Endothelial cell of umbilical vein (primary cell): ENCODE data around the gene GMCL1. TPM values are rescaled to one million over a fixed set of nuclear protein-coding genes. Genes with fewer than 3 reads are reported as not detected.

ENCODE experiments used
- BruUV-seq: library from RNA; stranded (reverse); fragments of 400-500 nt; replicated peaks from 2 replicates; lab custom pipeline; 2021; lab: Mats Ljungman, UMichigan
- CTCF ChIA-PET: fragments of 300-600, 350-600 bp; sonication (Branson Sonifier 250); formaldehyde crosslinking; loops from one replicate; lab custom pipeline; 2021; ENCODE audit warnings: antibody characterized with exemption, inconsistent platforms; lab: Charles Lee
- POLR2A ChIA-PET: fragments of 300-600, 350-600 bp; sonication (Branson Sonifier 250); formaldehyde crosslinking; loops from one replicate; lab custom pipeline; 2021; ENCODE audit warnings: antibody characterized with exemption, inconsistent platforms; lab: Charles Lee
- DNase-seq: peaks from one replicate; pipeline ENCODE4 v3.0.0-alpha.2; 2011; ENCODE audit warnings: low read depth, low spot score
- FAIRE-seq: peaks from 2 replicates; lab custom pipeline; 2011; peaks lifted over from hg19 to GRCh38; lab: Jason Lieb, UNC
- H2AFZ ChIP-seq: 2 replicates; pipeline ENCODE4 v1.6.0; 2012; ENCODE audit warnings: low read depth, low read length, control low read depth, inconsistent platforms
- H3K27ac ChIP-seq: 2 replicates; pipeline ENCODE4 v1.5.1; 2011; ENCODE audit warnings: low read depth, mild to moderate bottlenecking, control low read depth, low read length, moderate library complexity; ENCODE audit not compliant: insufficient read depth
- H3K27me3 ChIP-seq, 2 experiments: 2 replicates each; pipeline versions ENCODE4 v1.6.0 to v1.6.1; 2011; ENCODE audit warnings: low read length in 2 of 2, mixed read lengths in 1 of 2; ENCODE audit not compliant: control insufficient read depth in 2 of 2, insufficient read depth in 2 of 2
- H3K36me3 ChIP-seq, 2 experiments: 2 replicates in 1 of 2; 3 replicates in 1 of 2; pipeline ENCODE4 v1.5.1; 2011; ENCODE audit warnings: low read length in 2 of 2, mild to moderate bottlenecking in 1 of 2, moderate library complexity in 1 of 2; ENCODE audit not compliant: control insufficient read depth in 2 of 2, insufficient read depth in 2 of 2; ENCODE audit errors: extremely low read depth in 1 of 2
- H3K4me1 ChIP-seq: 3 replicates; pipeline ENCODE4 v1.5.1; 2011; ENCODE audit warnings: mild to moderate bottlenecking, low read length; ENCODE audit not compliant: control insufficient read depth, insufficient read depth; ENCODE audit errors: extremely low read depth
- H3K4me2 ChIP-seq: 2 replicates; pipeline ENCODE4 v1.6.1; 2011; ENCODE audit warnings: low read length, control low read depth, mixed read lengths; ENCODE audit not compliant: insufficient read depth
- H3K4me3 ChIP-seq, 3 experiments: fragments of 200-600 bp in 1 of 3; sonication (generic), shearing (Covaris generic) in 1 of 3; replicated peaks in 1 of 3; 2 replicates each; pipeline ENCODE4 v1.5.1; 2011 to 2016; ENCODE audit warnings: control low read depth in 3 of 3, low read length in 3 of 3, mild to moderate bottlenecking in 2 of 3, inconsistent platforms in 1 of 3, low read depth in 1 of 3, moderate library complexity in 1 of 3; ENCODE audit not compliant: insufficient read depth in 1 of 3
- H3K79me2 ChIP-seq: 2 replicates; pipeline ENCODE4 v1.6.0; 2012; ENCODE audit warnings: low read length, inconsistent platforms; ENCODE audit not compliant: control insufficient read depth, insufficient read depth
- H3K9ac ChIP-seq: replicated peaks from 2 replicates; pipeline ENCODE3; 2011; ENCODE audit warnings: low read length, control low read depth; ENCODE audit not compliant: insufficient read depth; ENCODE audit errors: extremely low read depth
- H3K9me1 ChIP-seq: replicated peaks from 3 replicates; pipeline ENCODE4 v1.6.0; 2011; ENCODE audit warnings: mild to moderate bottlenecking, low read length; ENCODE audit not compliant: control insufficient read depth, insufficient read depth; ENCODE audit errors: extremely low read depth
- H3K9me3 ChIP-seq: replicated peaks from 2 replicates; pipeline ENCODE4 v1.5.1; 2012; ENCODE audit warnings: low read length, inconsistent platforms; ENCODE audit not compliant: control insufficient read depth, insufficient read depth
- H4K20me1 ChIP-seq: replicated peaks from 2 replicates; pipeline ENCODE3; 2011; ENCODE audit warnings: mild to moderate bottlenecking, low read length; ENCODE audit not compliant: control insufficient read depth, insufficient read depth; ENCODE audit errors: extremely low read depth
- FOS ChIP-seq: IDR thresholded peaks from 2 replicates; pipeline ENCODE4 v1.6.1; 2011; ENCODE audit warnings: mild to moderate bottlenecking, low read length, moderate library complexity, borderline replicate concordance; ENCODE audit not compliant: insufficient read depth
- GATA2 ChIP-seq: IDR thresholded peaks from 2 replicates; pipeline ENCODE4 v1.7.0; 2011; ENCODE audit warnings: low read depth, mild to moderate bottlenecking, moderate library complexity, mixed read lengths, low read length; ENCODE audit not compliant: insufficient read length, insufficient read depth
- JUN ChIP-seq: IDR thresholded peaks from 2 replicates; pipeline ENCODE4 v1.6.1; 2011; ENCODE audit warnings: borderline replicate concordance, low read depth; ENCODE audit not compliant: insufficient read length, insufficient read depth
- POLR2AphosphoS5 ChIP-seq: IDR thresholded peaks from 2 replicates; pipeline ENCODE4 v1.6.1; 2012; ENCODE audit warnings: low read depth, mild to moderate bottlenecking, control low read depth, low read length, moderate library complexity; ENCODE audit not compliant: insufficient read depth
- dilution Hi-C: fragments of 300-500 bp; cut with MboI; formaldehyde crosslinking; loops from one replicate; pipeline ENCODE4 v1.15.0; 2019; ENCODE audit warnings: low sequenced_read_pairs; ENCODE audit not compliant: extremely low pct_ligation_motif_present
- intact Hi-C: fragments of 100-400 bp; cut with micrococcal nuclease; formaldehyde crosslinking; loops from one replicate; pipeline ENCODE4 v1.10.0; 2022
- polyA plus RNA-seq, 4 experiments: library from polyadenylated mRNA; depleted of rRNA in 3 of 4; stranded (reverse) in 3 of 4; unstranded in 1 of 4; fragments of >200 nt; gene quantifications; 2 replicates each; pipeline versions ENCODE4 v1.2.1 to v1.2.3, GENCODE V29; 2011 to 2012; ENCODE audit warnings: missing spikeins in 1 of 4
- total RNA-seq: library from RNA; stranded (reverse); gene quantifications from 2 replicates; pipeline ENCODE4 v1.2.3, GENCODE V29; 2021
- TF ChIP-seq, protein P1 (sequence below): IDR thresholded peaks from 2 replicates; pipeline ENCODE4 v1.6.1; 2011; ENCODE audit not compliant: insufficient read depth, insufficient read length

Gene GMCL1
- total and polyA plus RNA-seq, 2 donors (not counting 3 experiments of a cell fraction or from before 2014, with no cell fraction given), result 4.2 to 14.6 TPM

DNA sequence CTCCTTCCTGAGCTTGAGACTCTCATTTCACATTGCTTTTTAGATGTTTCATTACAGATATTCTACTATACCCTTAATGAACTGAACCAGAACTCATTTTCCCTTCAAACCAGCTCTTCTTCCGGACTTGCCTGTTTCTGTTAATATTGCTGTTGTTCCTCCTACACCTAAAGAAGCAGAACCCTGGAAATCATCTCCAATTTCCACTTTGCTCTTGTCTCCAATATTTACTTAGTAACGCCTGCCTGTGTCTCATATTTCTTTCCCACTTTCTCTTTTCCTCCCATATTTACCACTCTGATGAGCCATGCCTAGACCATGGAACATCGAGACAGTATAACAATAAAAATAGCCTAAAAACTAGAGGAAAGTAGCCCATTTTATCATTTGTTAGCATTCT is 17.9 kb upstream of the GMCL1 start:
- Histone ChIP-seq H3K27me3 (no peaks in the 10 kb centered on the region), H3K9me3 (no peaks in the 10 kb centered on the region), H3K4me2 (no peak overlapping the region), H2AFZ (no peak overlapping the region), H3K36me3 (peaks cover 0 to 5% of the 10 kb centered on the region in 2 experiments), H3K9ac (no peak overlapping the region), H3K79me2 (no peaks in the 10 kb centered on the region), H3K27ac (no peak overlapping the region), H3K9me1 (no peaks in the 10 kb centered on the region), H3K4me1 (peaks cover 8% of the 10 kb centered on the region), H4K20me1 (no peaks in the 10 kb centered on the region), H3K4me3 (no peak overlapping the region)
- DNase-seq, result no peak
- intact Hi-C loops, result no loop called here
- BruUV-seq, result no TSS peak
- ChIA-PET POLR2A (no interaction called here), CTCF (interaction anchor here (1.0 to 15.5 kb wide), 4 partner anchors 21 to 91 kb away, joined by 3 to 784 read pairs (median 3); no protein-coding TSS in a partner anchor)
- no peak for TF ChIP-seq JUN
- TF ChIP-seq GATA2, result no peak
- TF ChIP-seq, protein P1, sequence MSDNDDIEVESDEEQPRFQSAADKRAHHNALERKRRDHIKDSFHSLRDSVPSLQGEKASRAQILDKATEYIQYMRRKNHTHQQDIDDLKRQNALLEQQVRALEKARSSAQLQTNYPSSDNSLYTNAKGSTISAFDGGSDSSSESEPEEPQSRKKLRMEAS, result no peak
- no peak for TF ChIP-seq POLR2AphosphoS5
- dilution Hi-C loops, result no loop called here
- no peak for FAIRE-seq

DNA sequence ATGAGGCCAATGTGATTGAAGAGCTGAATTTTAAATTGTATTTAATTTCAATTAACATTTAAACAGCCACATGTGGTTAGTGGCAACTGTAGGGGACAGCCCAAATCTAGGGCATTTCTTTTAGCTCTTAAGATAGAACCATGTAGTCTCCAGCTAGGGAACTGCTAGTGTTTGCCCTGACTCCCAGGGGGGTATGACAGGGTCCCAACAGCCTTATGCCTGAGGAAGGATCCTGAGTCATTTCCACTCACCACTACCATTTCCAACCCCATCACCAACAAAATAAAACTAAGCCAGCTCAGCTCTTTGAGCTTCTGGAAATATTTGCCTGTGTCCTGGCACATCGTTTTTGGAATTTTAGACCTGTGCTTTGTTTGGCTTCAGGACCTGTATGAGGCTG is 13.7 kb upstream of the GMCL1 start:
- no peaks in the 10 kb centered on the region for H3K9me1 ChIP-seq
- H3K27ac ChIP-seq, result no peak overlapping the region
- H3K79me2 ChIP-seq, result no peaks in the 10 kb centered on the region
- TF ChIP-seq FOS (peak; percentile 45), GATA2 (no peak)
- no peak overlapping the region for H3K4me2 ChIP-seq
- H2AFZ ChIP-seq, result no peak overlapping the region
- H3K9ac ChIP-seq, result no peak overlapping the region
- dilution Hi-C loops (no loop called here), intact Hi-C loops (loop anchor here (5.0 kb wide), 2 partner anchors 258 to 378 kb away; partner anchors contain the start of gene NFU1)
- no peaks in the 10 kb centered on the region for H3K27me3 ChIP-seq
- no TSS peak for BruUV-seq
- ChIA-PET CTCF (interaction anchor here (0.7 to 15.5 kb wide), 15 partner anchors 11 to 872 kb away, joined by 3 to 784 read pairs (median 15); partner anchors contain the start of genes ANXA4 and GMCL1), POLR2A (no interaction called here)
- DNase-seq (peak; percentile 21), FAIRE-seq (no peak)
- H3K9me3 ChIP-seq, result no peaks in the 10 kb centered on the region
- no peaks in the 10 kb centered on the region for H4K20me1 ChIP-seq
- H3K4me1 ChIP-seq, result peaks cover 28% of the 10 kb centered on the region
- peaks cover 0 to 8% of the 10 kb centered on the region in 2 experiments for H3K36me3 ChIP-seq
- no peak overlapping the region for H3K4me3 ChIP-seq
